T-helper 1 cell treated with Interleukin-12 subunit alpha and Interleukin-12 subunit beta and Interleukin-4 antibody, amounts not matched to agents 30 μg/mL and 1 μg/mL, for 36 hours (primary cell): Measurements from ENCODE around the gene NCAN.

Source experiments
- H3K27ac Mint-ChIP-seq: one replicate; pipeline ENCODE4 v1.8.0; 2021; ENCODE audit warnings: mild to moderate bottlenecking, mixed read lengths
- H3K27me3 Mint-ChIP-seq: one replicate; pipeline ENCODE4 v1.8.0; 2021; ENCODE audit warnings: low read depth, mixed read lengths
- H3K36me3 Mint-ChIP-seq: one replicate; pipeline ENCODE4 v1.8.0; 2021; ENCODE audit warnings: low read depth, mixed read lengths
- H3K4me1 Mint-ChIP-seq: one replicate; pipeline ENCODE4 v1.8.0; 2021; ENCODE audit warnings: low read depth, mixed read lengths
- H3K4me3 Mint-ChIP-seq: one replicate; pipeline ENCODE4 v1.8.0; 2021; ENCODE audit warnings: mild to moderate bottlenecking, moderate library complexity, mixed read lengths
- H3K9me3 Mint-ChIP-seq: one replicate; pipeline ENCODE4 v1.8.0; 2021; ENCODE audit warnings: mixed read lengths

NCAN gene

DNA sequence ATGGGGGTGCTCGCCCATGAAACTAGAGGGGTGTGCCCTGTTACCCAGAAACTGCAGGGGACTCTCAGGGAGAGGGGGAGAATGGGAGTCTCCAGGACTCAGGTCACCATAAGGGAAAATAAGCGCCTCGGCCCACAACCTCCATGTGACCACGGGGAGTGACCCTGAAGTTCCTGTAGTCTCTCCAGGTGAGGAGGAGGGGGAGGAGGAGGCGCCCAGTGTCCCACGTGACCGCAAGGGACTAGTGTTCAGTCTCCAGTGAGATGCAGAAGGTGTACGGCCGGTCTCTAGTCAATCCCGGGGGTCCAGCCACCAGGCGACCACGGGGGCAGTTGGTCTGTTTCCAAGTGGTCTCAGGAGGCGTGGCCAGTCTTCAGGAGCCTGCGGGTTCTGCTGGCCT lies 45.4 kb downstream of the NCAN start:
- Mint-ChIP-seq H3K36me3 (no peaks in the 10 kb centered on the region), H3K27ac (no peak overlapping the region), H3K27me3 (peaks cover 38% of the 10 kb centered on the region), H3K4me3 (no peak overlapping the region), H3K9me3 (no peaks in the 10 kb centered on the region), H3K4me1 (no peaks in the 10 kb centered on the region)

DNA sequence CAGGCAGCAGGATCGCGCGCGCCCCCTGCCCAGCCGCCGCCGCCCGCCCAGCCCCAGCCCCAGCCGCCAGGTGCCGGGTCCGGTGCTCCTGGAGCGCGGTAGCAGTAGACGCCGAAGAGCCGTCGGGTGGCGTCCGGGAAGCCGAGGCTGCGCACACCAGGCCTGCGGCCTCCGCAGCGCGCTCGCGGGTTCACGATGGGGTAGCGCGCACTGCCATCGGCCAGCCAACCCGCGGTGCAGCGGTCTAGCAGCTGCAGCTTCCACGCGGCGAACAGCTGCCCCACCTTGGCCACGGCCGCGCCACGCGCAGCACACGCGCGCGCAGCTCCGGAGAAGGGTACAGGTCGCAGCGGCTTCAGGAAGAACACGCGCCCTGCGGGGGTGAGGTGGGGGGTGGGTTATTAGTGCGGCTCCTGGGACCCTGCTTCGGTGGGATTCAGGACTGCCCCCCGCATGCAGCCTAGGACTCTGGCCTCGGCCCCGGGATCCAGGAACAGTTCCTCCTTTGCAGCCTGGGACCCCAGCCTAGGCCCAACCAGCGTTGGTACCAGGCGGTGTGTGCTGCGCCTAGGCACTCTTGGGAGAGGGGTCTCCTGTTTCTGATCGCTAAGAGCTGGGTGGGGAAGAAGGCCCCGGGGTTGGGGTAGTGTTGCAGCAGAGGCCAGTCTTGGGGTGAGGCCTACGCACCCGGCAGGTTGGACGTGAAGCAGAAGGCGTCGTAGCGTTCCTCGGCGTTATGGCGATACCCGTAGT lies 46.3 kb downstream of the NCAN start:
- H3K27ac Mint-ChIP-seq, result no peak overlapping the region
- H3K36me3 Mint-ChIP-seq, result no peaks in the 10 kb centered on the region
- H3K4me3 Mint-ChIP-seq, result no peak overlapping the region
- peaks cover 2% of the 10 kb centered on the region for H3K4me1 Mint-ChIP-seq
- H3K9me3 Mint-ChIP-seq, result no peaks in the 10 kb centered on the region
- peaks cover 46% of the 10 kb centered on the region for H3K27me3 Mint-ChIP-seq

GRCh38 chr19:19258589-19259338 lies 47.0 kb downstream of the NCAN start:
- peaks cover 2% of the 10 kb centered on the region for H3K4me1 Mint-ChIP-seq
- H3K4me3 Mint-ChIP-seq, result no peak overlapping the region
- H3K9me3 Mint-ChIP-seq, result no peaks in the 10 kb centered on the region
- H3K36me3 Mint-ChIP-seq, result no peaks in the 10 kb centered on the region
- peaks cover 53% of the 10 kb centered on the region for H3K27me3 Mint-ChIP-seq
- no peak overlapping the region for H3K27ac Mint-ChIP-seq

DNA sequence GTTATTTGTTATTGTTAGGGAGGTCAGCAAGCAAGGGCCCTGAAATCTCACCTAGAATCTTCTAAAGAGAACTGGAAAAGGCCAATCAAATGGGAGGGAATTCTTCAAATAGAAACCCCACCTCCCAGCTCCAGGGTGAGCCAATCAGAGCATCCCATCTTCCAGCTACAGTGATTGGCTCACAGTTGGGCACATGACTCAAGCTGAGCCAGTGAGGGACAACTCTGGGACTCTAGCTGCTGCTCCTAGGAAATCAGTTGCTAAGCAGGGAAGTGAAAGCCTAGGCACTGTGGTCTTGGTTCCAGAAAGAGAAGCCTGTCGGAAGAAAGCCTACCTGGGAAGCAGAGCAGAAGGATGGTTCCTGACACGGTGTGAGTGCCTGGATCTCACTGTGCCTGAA lies 48.0 kb downstream of the NCAN start:
- H3K27me3 Mint-ChIP-seq, result peaks cover 53% of the 10 kb centered on the region
- H3K4me3 Mint-ChIP-seq, result no peak overlapping the region
- no peaks in the 10 kb centered on the region for H3K36me3 Mint-ChIP-seq
- peaks cover 2% of the 10 kb centered on the region for H3K4me1 Mint-ChIP-seq
- H3K9me3 Mint-ChIP-seq, result no peaks in the 10 kb centered on the region
- no peak overlapping the region for H3K27ac Mint-ChIP-seq

GRCh38 chr19:19260417-19261214 lies 48.9 kb downstream of the NCAN start:
- Mint-ChIP-seq H3K27ac (no peak overlapping the region), H3K4me3 (no peak overlapping the region), H3K27me3 (peaks cover 60% of the 10 kb centered on the region), H3K36me3 (no peaks in the 10 kb centered on the region), H3K4me1 (peaks cover 2% of the 10 kb centered on the region), H3K9me3 (no peaks in the 10 kb centered on the region)

GRCh38 chr19:19261350-19262189 lies 49.8 kb downstream of the NCAN start:
- H3K4me3 Mint-ChIP-seq, result no peak overlapping the region
- H3K27ac Mint-ChIP-seq, result no peak overlapping the region

DNA sequence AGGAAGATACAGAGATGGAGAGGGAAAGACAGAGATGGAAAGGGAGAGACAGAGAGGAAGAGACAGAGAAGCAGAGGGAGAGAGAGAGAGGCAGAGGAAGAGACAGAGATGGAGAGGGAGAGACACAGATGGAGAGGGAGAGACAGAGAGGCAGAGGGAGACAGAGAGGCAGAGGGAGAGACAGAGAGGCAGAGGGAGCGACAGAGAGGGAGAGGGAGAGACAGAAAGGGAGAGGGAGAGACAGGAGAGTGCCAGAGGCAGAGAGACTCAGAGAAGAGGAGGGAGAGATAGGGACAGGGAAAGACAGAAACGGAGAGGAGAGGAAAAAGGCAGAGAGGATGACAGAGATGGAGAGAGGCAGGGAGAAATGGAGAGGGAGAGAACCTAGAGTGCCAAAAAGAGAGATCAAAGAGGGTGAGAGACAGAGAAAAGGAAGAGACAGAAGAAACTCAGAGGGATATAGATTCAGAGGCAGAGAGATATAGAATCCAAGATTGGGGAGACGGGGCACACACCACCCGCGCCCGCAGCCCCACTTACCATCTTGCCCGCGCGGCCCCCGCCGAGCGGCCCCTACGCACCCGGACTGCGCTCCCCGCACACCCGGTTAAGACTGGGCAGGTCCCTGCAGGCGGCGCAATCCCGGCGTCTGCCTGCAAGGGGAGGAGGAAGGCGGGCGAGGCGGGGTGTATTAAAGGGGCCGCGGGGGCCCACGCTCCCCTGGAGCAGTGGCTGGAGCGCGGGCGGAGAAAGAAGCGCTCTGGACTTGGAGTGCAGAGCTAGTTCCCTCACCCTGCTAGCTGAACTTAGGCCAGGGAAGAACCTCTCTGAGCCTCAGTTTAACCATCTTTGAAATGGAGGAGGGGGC lies 50.7 kb downstream of the NCAN start:
- Mint-ChIP-seq H3K27ac (no peak overlapping the region), H3K4me3 (no peak overlapping the region), H3K36me3 (no peaks in the 10 kb centered on the region), H3K27me3 (peaks cover 55% of the 10 kb centered on the region), H3K9me3 (no peaks in the 10 kb centered on the region), H3K4me1 (peaks cover 2% of the 10 kb centered on the region)

More at GRCh38 chr19:19261350-19262189, 49.8 kb downstream of the NCAN start:
- peaks cover 60% of the 10 kb centered on the region for H3K27me3 Mint-ChIP-seq
- peaks cover 2% of the 10 kb centered on the region for H3K4me1 Mint-ChIP-seq
- H3K9me3 Mint-ChIP-seq, result no peaks in the 10 kb centered on the region
- H3K36me3 Mint-ChIP-seq, result no peaks in the 10 kb centered on the region

DNA sequence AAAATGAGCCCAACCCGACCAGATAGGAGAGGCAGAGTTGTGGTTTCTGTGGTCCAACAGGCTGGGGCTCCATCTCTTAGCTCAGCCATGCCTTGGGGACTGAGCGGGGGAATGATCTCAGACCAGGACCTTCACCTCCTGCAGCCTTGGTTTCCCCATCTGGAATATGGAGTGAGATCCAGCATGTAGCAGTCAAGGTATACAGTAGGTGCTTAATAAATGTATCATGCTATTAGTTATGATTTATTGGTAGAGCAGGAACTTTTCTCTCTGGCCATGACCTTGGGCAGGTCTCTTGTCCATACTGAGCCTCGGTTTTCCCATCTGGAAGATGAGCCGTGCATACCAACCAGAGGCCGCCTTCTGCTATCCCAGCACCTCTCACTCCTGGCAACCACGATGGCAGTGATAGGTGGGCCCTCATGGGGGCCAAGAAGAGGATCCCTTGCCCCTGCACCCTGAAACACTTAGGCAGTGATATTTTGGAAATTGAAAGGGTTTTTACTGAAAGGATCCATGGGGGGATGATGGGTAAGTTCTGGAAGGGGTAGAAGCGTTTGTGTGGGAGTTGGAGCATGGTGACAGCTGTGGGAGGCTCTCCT lies 52.2 kb downstream of the NCAN start:
- Mint-ChIP-seq H3K9me3 (no peaks in the 10 kb centered on the region), H3K36me3 (no peaks in the 10 kb centered on the region), H3K27me3 (peaks cover 55% of the 10 kb centered on the region), H3K4me1 (peaks cover 2% of the 10 kb centered on the region), H3K27ac (no peak overlapping the region), H3K4me3 (no peak overlapping the region)

- peaks cover under 1% of the 10 kb centered on the region for H3K36me3 Mint-ChIP-seq
- peaks cover 2% of the 10 kb centered on the region for H3K4me1 Mint-ChIP-seq
- H3K27ac Mint-ChIP-seq, result no peak overlapping the region
- peaks cover 40% of the 10 kb centered on the region for H3K27me3 Mint-ChIP-seq
- no peaks in the 10 kb centered on the region for H3K9me3 Mint-ChIP-seq
- H3K4me3 Mint-ChIP-seq, result no peak overlapping the region
These were observed 55.5 kb downstream of the NCAN start for GRCh38 chr19:19267305-19267704.

DNA sequence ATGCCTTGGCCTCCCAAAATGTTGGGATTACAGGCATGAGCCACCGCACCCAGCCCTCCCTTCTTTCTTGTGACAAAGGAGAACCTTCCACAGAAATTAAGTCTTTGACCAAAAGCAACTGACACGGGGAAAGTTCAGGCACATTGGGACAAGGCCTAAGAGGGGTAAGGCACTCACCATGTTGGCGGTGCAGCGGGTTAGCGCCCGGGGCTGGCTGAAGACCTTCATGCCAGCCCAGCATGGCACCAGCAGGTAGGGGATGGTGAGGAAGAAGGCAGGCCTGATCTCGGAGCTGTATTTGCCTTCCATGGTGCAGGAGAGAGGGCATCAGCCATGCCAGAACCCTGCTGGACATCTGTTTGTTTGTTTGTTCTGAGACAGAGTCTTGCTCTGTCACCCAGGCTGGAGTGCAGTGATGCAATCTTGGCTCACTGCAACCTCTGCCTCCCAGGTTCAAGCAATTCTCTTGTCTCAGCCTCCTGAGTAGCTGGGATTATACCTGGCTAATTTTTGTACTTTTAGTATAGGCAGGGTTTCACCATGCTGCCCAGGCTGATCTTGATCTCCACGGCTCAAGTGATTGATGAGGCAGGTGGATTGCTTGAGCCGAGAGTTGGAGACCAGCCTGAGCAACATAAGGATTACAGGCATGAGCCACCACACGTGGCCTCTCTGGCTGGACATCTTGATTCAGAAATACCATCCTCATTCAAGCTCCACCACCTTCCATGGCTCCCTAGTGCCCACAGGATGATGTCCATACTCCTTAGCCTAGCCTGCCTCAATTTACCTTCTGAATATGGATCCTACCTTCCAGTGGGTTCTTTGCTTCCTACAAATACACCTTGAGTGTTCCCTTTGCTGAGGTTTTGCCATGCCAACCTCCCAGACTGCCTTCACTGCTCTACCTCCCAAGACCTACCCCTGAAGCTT lies 57.0 kb downstream of the NCAN start:
- peaks cover 36% of the 10 kb centered on the region for H3K27me3 Mint-ChIP-seq
- H3K27ac Mint-ChIP-seq, result no peak overlapping the region
- H3K36me3 Mint-ChIP-seq, result peaks cover 5% of the 10 kb centered on the region
- peaks cover 4% of the 10 kb centered on the region for H3K4me1 Mint-ChIP-seq
- H3K4me3 Mint-ChIP-seq, result no peak overlapping the region
- H3K9me3 Mint-ChIP-seq, result no peaks in the 10 kb centered on the region

- Mint-ChIP-seq H3K9me3 (no peaks in the 10 kb centered on the region), H3K27ac (no peak overlapping the region), H3K27me3 (peaks cover 36% of the 10 kb centered on the region), H3K4me1 (peaks cover 4% of the 10 kb centered on the region), H3K4me3 (no peak overlapping the region), H3K36me3 (peaks cover 9% of the 10 kb centered on the region)
These were observed 58.4 kb downstream of the NCAN start for GRCh38 chr19:19269952-19270694.
